NCI-H2196 treated with DMSO at 0.1 percent for 48 hours (cell line): ENCODE results near the gene LRRC75B.

Experiments
- DNase-seq: peaks from one replicate; lab custom pipeline; 2025; ENCODE audit not compliant: unreplicated experiment; lab: John Stamatoyannopoulos, UW

Gene LRRC75B

DNA sequence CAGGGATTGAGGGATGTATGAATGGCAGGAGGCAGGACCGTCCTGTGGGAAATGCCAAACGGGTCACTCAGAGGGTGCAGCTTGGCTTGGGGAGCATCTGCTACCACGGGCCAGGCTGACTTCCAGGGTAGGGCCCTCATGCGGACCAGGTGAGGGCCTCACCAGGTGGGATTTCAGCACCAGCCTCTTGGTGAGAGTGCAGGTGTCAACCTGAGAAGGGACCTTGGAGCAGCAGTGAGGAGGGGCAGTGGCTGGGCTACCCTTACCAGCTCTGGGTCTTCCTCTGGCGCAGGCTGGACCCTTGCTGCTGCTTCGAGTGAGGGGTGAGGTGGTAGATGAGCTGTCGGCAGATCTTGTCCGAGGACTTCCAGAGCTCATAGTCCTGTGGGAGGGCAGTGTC, 4.9 kb downstream of the LRRC75B start:
- DNase-seq = no peak

DNA sequence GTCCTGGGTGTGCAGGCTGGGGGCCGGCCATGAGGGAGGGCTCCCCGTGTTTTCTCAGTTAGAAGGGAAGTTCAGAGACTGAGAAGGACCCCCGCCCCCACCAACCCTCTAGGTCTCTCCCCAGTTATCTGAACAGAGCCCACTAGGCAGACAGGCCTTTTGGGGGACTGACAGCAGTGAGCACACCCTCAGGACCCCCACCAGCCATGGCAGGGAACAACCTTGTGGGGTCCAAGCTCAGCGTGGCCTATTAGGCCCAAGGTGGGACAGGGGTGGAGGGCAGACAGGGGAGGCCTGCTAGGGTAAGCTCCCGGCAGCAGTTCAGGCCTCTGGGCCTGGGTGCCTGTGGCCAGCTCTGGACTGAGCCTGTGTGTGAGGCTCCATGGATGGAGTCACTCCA, 5.6 kb downstream of the LRRC75B start:
- DNase-seq = no peak

DNA sequence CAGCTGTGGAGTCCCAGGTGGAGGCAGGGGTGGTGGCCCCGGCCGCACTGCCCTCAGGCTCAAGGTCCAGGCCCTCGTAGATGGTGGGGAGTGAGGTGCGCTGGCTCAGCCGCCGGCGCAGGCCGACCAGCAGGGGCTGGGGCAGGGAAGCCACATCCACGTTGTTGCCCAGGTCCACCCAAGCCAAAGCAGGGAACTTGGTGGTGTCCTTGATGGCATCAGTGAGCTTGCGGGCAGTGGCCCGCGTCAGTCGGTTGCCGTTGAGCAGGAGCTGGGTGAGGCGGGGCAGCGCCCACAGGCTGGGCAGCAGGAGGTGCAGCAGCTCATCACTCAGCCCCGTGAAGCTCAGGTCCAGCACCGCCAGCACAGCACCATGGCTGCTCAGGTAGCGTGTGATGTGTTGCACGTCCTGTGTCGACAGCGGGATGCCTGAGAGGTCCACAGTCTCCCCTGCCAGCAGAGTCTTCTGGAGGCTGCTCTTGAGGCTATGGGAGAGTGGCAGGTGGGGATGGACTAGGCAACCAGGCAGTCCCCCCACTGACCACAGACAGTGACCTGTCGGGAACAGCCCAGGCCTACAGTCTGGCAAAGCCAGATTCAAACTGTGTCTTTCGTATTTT, 6.8 kb downstream of the LRRC75B start:
- DNase-seq = no peak

DNA sequence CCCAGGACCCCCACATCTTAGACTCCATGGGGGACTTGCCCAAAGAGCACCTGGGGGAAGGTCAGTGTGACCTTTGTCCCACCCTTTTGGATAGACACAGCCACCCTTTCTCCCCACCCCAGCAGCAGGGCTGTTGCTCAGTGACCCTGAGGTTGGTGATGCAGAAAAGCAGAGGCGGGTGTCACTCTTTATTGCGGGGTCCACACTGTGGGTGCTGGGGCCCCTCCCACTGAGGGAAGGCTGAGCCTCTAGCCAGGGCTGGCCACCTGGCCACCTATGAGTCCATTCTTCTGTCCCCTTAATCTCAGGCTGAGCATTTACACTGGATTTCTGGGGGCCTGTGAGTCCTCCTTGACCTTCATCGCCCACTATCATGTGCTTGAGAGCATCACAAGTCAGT, 7.4 kb downstream of the LRRC75B start:
- no peak for DNase-seq

DNA sequence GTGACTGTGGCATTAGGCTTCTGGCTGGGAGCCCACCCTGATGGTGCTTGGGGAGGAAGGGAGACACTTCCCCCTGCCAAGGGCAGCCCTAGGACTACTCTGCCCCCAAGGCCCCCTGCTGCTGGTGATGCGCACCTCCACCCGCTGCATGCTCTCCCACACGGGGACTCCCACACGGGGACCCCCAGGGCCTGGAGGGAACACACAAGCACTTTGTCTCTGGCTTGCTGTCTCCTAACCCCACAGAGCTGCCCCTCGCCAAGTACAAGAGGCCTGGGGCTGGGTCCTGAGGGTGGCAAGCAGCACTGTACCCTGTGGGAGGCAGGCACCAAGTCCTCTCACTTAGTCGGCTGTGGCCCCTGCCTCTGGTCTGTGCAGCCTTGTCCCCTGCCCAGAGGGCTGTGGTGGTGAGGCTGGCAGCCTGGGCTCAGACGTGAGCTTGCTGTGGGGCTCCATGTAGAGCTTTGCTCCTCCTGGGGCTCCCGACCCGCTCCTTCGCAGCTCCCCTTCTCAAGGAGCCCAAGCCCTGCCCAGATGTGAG, 7.9 kb downstream of the LRRC75B start:
- no peak for DNase-seq

DNA sequence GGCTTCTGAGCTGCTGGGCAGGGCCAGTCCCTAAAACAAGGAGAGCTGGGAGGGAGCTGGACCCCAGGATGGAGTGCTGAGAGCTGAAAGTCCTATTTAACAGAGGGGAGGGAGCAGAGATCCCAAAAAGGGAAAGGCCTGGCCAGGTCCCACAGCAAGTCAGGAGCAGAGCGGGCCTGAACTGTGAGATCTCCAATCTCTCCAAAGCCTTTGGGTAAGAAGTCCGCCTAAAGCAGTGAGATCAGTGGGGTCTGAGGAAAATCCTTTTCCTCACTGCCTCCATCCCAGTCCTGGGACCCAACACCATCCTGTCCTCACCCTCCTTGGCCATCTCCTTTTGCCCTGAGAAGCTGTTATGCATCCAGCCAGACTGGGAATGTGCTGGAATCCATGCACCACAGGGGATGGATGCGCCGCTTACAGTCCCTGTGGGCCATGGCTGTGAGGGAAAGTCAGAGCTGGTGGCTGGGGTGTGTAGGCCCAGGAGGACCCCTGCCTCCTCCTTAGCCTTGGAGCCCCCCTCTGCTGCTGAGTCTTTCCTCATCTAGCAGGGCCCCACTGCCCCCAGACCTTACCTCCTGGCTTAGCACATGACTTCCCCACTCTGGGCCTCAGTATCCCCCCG, 8.6 kb downstream of the LRRC75B start:
- no peak for DNase-seq

DNA sequence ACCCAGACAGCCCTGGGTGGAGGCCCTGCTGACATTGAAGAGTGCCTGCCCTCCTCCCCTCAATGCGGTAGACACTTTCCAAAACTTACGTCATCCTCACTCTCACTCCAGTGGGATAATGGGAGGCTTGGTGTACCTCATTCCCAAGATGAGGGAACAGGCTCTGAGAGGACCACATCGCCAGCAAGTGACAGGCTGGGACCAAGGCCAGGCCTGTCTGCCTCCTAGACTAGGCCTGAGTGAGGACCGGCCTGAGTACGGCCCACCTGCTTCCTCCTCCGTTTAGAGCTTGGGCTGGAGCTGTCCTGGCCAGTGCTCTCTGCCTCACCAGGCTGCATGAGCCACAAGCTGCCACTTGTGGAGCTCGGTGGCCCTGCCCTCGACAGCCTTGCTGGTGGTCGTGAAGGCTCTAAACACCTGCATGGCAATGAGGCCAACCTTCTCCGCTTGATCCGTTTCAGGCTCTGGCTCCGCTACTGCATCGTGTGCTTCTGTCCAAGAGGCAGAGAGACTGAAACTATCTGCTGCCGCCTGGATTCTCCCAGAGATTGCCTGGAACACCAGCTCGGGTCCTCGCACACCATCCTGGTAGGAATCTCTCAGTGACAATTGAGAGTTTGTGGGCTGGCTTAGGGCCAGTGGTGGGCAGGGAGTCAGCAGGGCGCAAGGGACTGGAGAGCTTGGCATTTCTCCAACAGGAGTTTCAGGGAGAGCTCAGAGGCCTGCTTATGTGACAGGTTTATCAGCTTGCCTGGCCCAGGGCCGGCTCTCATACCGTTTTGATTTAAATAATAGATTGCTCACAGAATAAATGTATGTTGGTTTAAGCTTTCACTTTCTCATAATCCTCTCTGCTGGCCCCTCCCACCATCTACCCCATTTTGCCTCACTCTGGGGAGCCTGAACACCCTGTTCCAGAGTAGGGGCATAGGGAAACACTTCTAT, 9.4 kb downstream of the LRRC75B start:
- DNase-seq = no peak

DNA sequence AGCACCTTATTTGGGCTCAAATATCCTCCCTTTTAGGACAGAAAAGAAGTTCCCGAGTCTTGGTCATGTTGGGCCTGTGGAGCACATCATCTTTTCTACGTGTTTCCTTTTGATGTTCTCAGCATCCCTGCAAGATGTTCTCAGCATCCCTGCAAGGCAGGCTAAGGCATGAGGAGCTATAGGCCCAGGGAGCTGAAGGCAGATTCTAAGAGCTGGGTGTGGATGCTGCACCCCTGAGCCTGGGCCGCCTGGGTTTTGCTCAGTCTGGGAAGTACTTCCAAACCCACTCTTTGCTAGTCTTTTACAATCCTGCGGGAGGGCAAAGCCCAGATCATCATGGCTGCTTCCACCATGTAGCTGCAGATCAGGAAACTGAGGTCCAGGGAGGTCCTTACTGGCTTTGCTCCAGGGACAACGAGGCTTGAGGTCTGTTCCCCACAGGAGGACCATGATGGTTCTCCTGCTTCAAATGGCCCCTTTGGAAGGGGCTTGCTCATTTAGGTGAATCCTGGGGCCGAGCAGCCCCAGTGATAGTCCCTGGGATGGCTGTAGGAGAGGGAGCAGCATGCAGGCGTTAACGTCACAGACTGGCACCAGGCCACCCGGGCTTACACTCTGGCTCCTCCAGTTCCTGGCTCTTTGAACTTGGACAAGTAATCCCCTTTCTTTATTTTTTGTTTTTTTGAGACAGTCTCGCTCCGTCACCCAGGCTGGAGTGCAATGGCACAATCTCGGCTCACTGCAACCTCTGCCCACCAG, 10.6 kb downstream of the LRRC75B start:
- DNase-seq = no peak

DNA sequence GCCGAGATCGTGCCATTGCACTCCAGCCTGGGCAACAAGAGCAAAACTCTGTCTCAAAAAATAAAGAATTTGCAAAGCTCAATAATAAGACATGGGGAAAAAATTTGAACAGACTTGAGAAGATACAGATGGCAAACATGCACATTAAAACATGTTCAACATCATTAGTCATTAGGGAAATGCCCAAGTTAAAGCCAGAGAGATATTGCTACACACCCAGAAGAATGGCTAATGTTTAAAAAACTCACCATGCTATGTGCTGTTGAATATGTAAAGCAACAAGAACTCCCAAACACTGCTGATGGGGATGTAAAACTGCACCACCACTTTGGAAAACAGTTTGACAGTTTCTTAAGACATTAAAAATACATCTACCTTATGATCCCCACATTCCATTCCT, 12.6 kb downstream of the LRRC75B start:
- DNase-seq = no peak

DNA sequence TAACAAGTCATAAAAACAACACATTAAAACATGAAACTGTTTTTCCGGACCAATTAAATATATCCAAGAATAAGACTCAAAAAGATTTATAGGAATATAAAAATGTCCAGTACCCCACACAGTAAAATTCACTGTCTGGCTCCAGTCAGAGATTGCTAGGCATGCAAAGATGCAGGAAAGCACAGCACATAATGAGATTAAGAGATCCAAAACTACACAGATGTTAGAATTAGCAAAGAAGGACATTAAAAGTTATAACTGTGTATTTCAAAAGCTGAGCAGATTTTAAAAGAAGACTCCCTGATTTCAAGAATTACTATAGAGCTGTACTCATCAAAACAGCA, 13.6 kb downstream of the LRRC75B start:
- DNase-seq = no peak

DNA sequence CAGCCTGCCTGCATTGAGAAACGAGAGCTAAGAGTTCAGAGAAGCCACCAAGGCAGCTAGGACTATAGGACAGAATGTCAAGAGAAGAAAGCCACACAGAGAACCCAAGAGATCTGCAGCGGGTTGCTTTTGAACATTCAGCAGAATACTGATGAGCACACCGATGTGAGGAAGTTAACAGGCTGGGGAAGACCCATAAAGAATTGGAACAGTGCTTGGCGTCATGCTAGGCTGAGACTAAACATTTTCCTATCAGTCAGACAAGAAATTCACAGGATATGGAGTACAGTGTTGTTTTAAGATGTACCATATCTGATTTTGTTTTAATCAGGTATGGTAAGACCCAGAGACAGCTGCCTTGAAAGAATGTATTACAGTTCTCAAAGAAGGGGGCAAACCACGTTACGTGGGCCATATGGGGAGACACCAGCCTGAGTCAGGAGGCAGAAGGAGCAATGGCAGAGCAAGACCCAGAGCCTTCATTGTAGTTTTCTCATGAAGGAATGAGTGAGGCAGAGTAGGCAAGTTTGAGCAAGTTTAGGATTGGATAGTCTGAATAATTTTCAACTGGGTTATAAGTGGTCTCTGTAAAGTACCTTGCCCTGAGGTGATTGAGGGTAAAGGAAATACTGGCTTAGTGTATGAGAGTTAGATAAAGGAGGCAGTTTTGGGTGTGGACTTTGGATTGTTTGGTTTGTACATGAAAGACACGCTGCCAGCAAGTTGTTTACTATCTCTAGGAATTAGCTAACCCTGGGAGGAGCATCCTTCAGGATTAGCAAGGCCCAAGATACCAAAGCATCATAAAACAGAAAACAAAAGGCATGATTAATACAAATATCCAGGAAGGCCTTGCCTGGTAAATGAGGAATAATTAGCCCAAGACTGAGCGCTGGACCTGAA, 14.3 kb downstream of the LRRC75B start:
- DNase-seq = no peak

DNA sequence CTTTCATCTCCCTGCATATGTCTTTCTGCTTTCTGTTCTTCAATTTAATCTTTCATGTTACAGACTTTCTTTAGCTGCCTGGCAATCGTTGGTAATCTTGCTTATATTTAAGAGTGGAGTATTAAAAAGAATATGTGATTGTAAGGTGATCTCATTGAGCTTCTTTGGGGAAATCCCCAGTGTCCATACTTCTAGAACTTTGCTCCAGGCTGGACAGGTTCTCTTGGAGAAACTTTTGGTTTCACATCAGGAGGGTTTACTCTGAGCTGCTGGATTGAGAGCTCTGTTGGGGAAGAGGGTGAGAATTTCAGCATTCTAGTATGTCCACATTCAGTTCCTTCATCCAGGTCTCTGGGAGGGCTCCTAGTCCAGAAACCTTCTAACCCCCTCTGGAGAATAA, 16.1 kb downstream of the LRRC75B start:
- no peak for DNase-seq

DNA sequence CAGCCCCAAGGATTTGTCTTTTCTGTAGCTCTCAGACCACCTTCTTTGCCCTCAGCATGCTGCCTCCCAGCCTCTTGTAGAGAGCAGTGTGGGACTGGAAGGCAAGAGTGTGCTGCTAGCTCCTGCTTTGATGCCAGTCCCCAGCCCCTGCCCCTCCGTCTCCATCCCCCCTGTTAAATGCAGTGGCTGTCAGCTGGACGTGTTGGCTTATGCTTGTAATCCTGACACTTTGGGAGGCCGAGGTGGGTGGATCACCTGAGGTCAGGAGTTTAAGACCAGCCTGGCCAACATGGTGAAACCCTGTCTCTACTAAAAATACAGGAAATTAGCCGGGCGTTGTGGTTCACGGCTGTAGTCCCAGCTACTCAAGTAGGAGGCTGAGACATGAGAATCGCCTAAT, 21.6 kb downstream of the LRRC75B start:
- DNase-seq = no peak

DNA sequence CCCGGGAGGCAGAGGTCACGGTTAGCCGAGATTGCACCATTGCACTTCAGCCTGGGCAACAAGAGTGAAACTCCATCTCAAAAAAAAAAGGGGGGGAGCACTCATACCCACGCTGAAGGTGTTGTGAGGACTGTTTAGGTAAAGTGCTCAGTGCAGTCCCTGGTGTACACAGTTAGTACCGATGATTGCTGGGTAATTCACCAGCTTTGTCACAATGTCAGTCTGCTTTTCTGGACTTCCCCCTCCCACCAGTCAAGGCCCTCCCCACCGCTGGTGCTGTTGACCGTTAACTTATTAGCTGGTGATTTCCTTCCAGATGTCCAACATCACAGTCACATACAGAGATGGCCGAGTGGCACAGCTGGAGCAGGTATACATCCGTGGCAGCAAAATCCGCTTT, 25.2 kb downstream of the LRRC75B start:
- DNase-seq = no peak

DNA sequence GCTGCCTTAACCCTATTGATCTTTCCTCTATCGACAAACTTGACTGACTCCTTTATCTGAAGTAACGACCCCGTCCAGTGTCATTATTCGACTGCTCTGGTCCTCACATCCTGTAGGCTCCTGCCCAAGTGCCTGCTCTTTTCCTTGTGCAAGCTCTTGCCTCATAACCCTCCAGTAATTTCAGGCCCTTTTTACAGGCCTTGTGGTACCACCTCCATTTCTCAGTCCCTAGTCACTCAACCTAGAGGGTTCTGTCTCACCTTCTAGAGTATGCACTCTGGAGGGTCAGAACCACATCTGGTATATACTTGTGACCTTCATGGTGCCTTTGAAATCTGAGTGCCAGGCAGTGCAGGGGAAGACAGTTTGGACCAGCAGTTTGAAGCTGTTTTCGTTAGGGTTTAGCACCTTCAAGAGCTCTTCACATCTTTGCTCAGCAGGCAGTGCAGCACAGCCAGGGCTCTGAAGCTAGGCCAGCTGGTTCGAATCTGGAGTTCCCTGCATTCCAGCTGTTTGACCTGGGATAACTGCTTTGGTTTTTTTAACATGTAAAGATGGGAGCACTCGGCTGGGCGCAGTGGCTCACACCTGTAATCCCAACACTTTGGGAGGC, 25.9 kb downstream of the LRRC75B start:
- no peak for DNase-seq

DNA sequence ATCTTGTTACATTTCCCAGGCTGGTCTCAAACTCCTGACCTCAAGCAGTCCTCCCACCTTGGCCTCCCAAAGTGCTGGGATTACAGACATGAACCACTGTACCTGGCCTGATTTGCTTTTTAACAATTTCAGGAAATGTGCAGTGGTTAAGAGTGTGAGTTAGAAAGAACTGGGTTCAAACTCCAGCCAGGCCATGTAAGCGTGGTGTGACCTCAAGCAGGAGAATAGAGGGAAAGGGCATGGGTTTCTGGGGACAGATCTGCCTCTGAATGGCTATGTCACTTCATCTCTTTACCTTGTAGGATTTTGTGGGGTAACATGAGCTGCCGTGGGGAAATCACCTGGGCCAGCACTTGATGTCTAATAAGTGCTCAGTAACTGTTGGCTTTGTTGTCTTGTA, 27.8 kb downstream of the LRRC75B start:
- no peak for DNase-seq

DNA sequence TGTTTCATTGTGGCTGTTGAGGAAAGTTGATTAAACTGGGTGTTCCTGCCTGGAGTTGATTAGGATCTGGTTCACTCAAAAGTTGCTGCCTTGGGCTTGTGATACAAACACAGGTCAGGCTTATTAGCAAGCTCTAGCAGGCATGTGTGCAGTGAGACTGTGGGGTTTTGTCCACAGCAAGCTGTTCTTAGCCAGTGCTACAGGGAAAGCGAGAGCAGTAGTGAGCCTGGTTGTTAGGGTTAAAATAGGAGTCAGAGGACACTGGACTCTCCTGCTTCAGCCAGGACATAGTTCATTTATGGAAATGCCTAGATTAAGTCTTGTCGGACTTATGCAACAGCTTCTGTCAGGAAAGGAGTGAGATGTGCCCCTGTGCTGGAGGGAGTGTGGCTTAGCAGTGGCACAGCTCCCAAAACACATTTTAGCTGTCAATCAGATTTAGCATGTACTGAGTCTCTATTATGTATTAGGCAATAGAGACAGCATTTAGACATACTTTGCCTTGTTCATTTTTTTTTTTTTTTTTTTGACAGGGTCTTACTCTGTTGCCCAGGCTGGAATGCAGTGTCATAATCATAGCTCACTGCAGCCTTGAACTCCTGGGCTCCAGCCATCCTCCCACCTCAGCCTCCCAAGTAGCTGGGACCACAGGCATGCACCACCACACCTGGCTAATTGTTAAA, 28.4 kb downstream of the LRRC75B start:
- DNase-seq = no peak

DNA sequence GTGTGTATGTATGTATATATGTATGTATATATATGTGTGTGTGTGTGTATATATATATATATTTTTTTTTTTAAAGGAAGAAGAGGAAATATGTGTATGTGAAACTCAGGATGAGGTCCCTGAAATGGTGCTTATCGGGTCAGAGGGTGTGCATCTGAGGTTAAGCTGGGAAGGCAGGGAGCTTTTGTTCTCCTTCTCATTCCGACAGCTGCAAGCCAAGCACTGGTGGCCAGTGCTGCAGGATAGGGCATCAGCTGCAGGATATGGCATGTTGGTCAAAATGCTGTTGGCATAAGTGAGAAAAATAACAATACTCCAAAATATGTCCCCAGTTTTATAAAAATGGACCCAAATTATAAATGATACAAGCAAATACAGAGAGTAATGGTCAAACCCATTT, 29.6 kb downstream of the LRRC75B start:
- DNase-seq = no peak

DNA sequence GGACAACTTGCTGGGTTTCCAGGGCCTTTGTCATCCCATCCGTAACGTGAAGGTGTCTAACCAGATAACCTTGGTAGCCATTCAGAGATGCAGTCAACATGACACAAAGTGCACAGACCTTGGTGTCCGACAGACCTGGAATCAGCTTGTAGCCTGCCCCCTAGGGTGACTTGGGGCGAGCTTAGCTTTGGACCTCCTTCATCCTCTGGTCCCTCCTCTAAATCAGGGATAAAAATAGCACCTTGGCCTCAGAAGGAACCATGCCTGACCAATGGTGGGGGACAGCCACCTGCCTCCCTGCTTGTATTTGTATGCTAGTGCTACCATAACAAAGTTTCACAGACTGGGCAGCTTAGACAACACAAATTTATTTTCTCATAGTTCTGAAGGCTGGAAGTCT, 33.4 kb downstream of the LRRC75B start:
- no peak for DNase-seq
